ENCODE data around the gene CCDC74B.

- TF ChIP-seq CTCF (IDR thresholded peaks at IDR 0.05) (no peak), POLR2A (IDR thresholded peaks at IDR 0.05) (no peak), POLR2AphosphoS5 (IDR thresholded peaks at IDR 0.05) (no peak)
These were observed 11.7 kb upstream of the CCDC74B start for GRCh38 chr2:130156624-130157004.
